HCT116 (cell line): ENCODE results near the gene ACOD1. TPM values are rescaled to one million over a fixed set of nuclear protein-coding genes. Genes with fewer than 3 reads are reported as not detected.

ENCODE experiments used
- ATAC-seq: fragments of 200-7000 bp; cut with Tn5 transposase; 2 replicates; pipeline ENCODE4 v1.9.1; 2020; ENCODE audit warnings: mild to moderate bottlenecking, moderate library complexity
- BruUV-seq: library from RNA; stranded (reverse); fragments of 400-500 nt; replicated peaks from 2 replicates; lab custom pipeline; 2021; lab: Mats Ljungman, UMichigan
- CTCF ChIA-PET: fragments of 300-600 bp; sonication (Branson Sonifier 250); formaldehyde crosslinking; loops from one replicate; lab custom pipeline; 2021; ENCODE audit warnings: antibody characterized with exemption; lab: Charles Lee
- POLR2A ChIA-PET: fragments of 300-600, 350-600 bp; sonication (Branson Sonifier 250); formaldehyde crosslinking; loops from one replicate; lab custom pipeline; 2021; ENCODE audit warnings: antibody characterized with exemption; lab: Charles Lee
- RAD21 ChIA-PET, 2 experiments: fragments of 300-600 bp; sonication (Branson Sonifier 250); formaldehyde crosslinking; loops; one replicate each; lab custom pipeline; 2023; ENCODE audit warnings: low total read pairs in 2 of 2; ENCODE audit not compliant: uncharacterized antibody in 2 of 2, unreplicated experiment in 2 of 2, low non-redundant PET in 1 of 2; lab: Charles Lee
- DNase-seq: peaks from one replicate; pipeline ENCODE4 v3.0.0-alpha.2; 2010; ENCODE audit warnings: low read depth, low spot score
- H2AFZ ChIP-seq: fragments of 200-600 bp; shearing (Covaris generic), sonication (generic); 2 replicates; pipeline ENCODE4 v1.6.1; 2017; ENCODE audit warnings: low read depth, mixed run types, mixed read lengths, antibody characterized with exemption, low read length; ENCODE audit not compliant: poor library complexity, severe bottlenecking
- H3K27ac ChIP-seq: 2 replicates; pipeline ENCODE4 v1.5.1; 2012; ENCODE audit warnings: low read depth, low read length
- H3K27me3 ChIP-seq: fragments of 200-600 bp; sonication (generic); 2 replicates; pipeline ENCODE4 v1.6.1; 2016; ENCODE audit warnings: mixed run types, low read length, mixed read lengths; ENCODE audit not compliant: insufficient read depth
- H3K36me3 ChIP-seq, 2 experiments: fragments of 200-500 bp in 1 of 2; fragments of 200-600 bp in 1 of 2; sonication (Bioruptor generic) in 1 of 2; sonication (generic) in 1 of 2; 2 replicates each; pipeline versions ENCODE4 v1.5.1 to v1.6.1; 2014 to 2016; ENCODE audit warnings: low read length in 2 of 2, inconsistent platforms in 1 of 2, mixed read lengths in 1 of 2, mixed run types in 1 of 2; ENCODE audit not compliant: insufficient read depth in 2 of 2, control insufficient read depth in 1 of 2
- H3K4me1 ChIP-seq, 2 experiments: fragments of 200-600 bp in 1 of 2; sonication (generic) in 1 of 2; 2 replicates each; pipeline versions ENCODE4 v1.5.1 to v1.6.1; 2012 to 2017; ENCODE audit warnings: low read length in 2 of 2, inconsistent platforms in 1 of 2, mild to moderate bottlenecking in 1 of 2, mixed read lengths in 1 of 2, mixed run types in 1 of 2, moderate library complexity in 1 of 2; ENCODE audit not compliant: insufficient read depth in 2 of 2, control insufficient read depth in 1 of 2
- H3K4me2 ChIP-seq: fragments of 200-600 bp; sonication (generic); 2 replicates; pipeline ENCODE4 v1.6.1; 2017; ENCODE audit warnings: mixed run types, low read length, mixed read lengths
- H3K4me3 ChIP-seq, 2 experiments: fragments of 200-600 bp in 1 of 2; sonication (generic) in 1 of 2; replicated peaks in 1 of 2; 2 replicates each; pipeline ENCODE4 v1.5.1; 2011 to 2016; ENCODE audit warnings: low read length in 2 of 2, control low read depth in 1 of 2, low read depth in 1 of 2, mild to moderate bottlenecking in 1 of 2, mixed read lengths in 1 of 2, mixed run types in 1 of 2
- H3K79me2 ChIP-seq: fragments of 200-600 bp; sonication (generic); 2 replicates; pipeline ENCODE4 v1.6.1; 2017; ENCODE audit warnings: mild to moderate bottlenecking, mixed run types, low read length, moderate library complexity, mixed read lengths; ENCODE audit not compliant: insufficient read depth
- H3K9ac ChIP-seq: fragments of 200-600 bp; sonication (generic); 2 replicates; pipeline ENCODE4 v1.6.1; 2016; ENCODE audit warnings: low read length, mixed read lengths
- H3K9me2 ChIP-seq: fragments of 200-600 bp; sonication (generic), shearing (Covaris generic); 2 replicates; pipeline ENCODE4 v1.6.1; 2017; ENCODE audit warnings: mixed run types, mild to moderate bottlenecking, moderate library complexity; ENCODE audit not compliant: insufficient read depth
- H3K9me3 ChIP-seq, 2 experiments: fragments of 200-500 bp in 1 of 2; fragments of 200-600 bp in 1 of 2; sonication (Bioruptor generic) in 1 of 2; sonication (generic) in 1 of 2; 2 replicates each; pipeline ENCODE4 v1.6.1; 2014 to 2017; ENCODE audit warnings: low read length in 2 of 2, mixed read lengths in 2 of 2, inconsistent platforms in 1 of 2, low read depth in 1 of 2, mild to moderate bottlenecking in 1 of 2, mixed run types in 1 of 2, moderate library complexity in 1 of 2; ENCODE audit not compliant: control insufficient read depth in 1 of 2, insufficient read depth in 1 of 2
- H4K20me1 ChIP-seq: fragments of 200-600 bp; sonication (generic), shearing (Covaris generic); 2 replicates; pipeline ENCODE4 v1.6.1; 2017; ENCODE audit warnings: mixed run types, mild to moderate bottlenecking, moderate library complexity; ENCODE audit not compliant: insufficient read depth
- CBX3 ChIP-seq: IDR thresholded peaks from 2 replicates; pipeline ENCODE4 v1.6.1; 2012; ENCODE audit warnings: low read depth
- ELF1 ChIP-seq: IDR thresholded peaks from 2 replicates; pipeline ENCODE4 v1.6.1; 2012; ENCODE audit warnings: low read depth, borderline replicate concordance
- EZH2 ChIP-seq: fragments of 200-600 bp; sonication (generic); IDR thresholded peaks from 2 replicates; pipeline ENCODE4 v1.6.1; 2017; ENCODE audit warnings: antibody characterized with exemption, mixed run types
- EZH2phosphoT487 ChIP-seq: fragments of 200-600 bp; IDR thresholded peaks from 2 replicates; pipeline ENCODE4 v1.6.1; 2018; ENCODE audit warnings: antibody characterized with exemption, borderline replicate concordance
- FOSL1 ChIP-seq: IDR thresholded peaks from 2 replicates; pipeline ENCODE4 v1.6.1; 2012; ENCODE audit warnings: low read depth
- JUND ChIP-seq: IDR thresholded peaks from 2 replicates; pipeline ENCODE4 v1.6.1; 2012
- MAX ChIP-seq: IDR thresholded peaks from 2 replicates; pipeline ENCODE4 v1.6.1; 2012
- POLR2A ChIP-seq: IDR thresholded peaks from 2 replicates; pipeline ENCODE4 v1.7.0; 2011; ENCODE audit warnings: borderline replicate concordance; ENCODE audit not compliant: insufficient read depth, insufficient read length; ENCODE audit errors: extremely low read depth
- POLR2AphosphoS5 ChIP-seq: IDR thresholded peaks from 2 replicates; pipeline ENCODE4 v1.6.1; 2011; ENCODE audit warnings: mild to moderate bottlenecking, low read depth, low read length, moderate library complexity
- SIN3A ChIP-seq: IDR thresholded peaks from 2 replicates; pipeline ENCODE4 v1.6.1; 2012; ENCODE audit warnings: low read depth
- SP1 ChIP-seq: IDR thresholded peaks from 2 replicates; pipeline ENCODE4 v1.6.1; 2012; ENCODE audit warnings: low read depth
- TCF7L2 ChIP-seq: IDR thresholded peaks from 2 replicates; pipeline ENCODE4 v1.7.0; 2011; ENCODE audit warnings: borderline replicate concordance, inconsistent platforms; ENCODE audit not compliant: insufficient read depth, insufficient read length; ENCODE audit errors: extremely low read depth
- ZBTB33 ChIP-seq: IDR thresholded peaks from 2 replicates; pipeline ENCODE4 v1.6.1; 2011; ENCODE audit warnings: mild to moderate bottlenecking, low read length, moderate library complexity; ENCODE audit not compliant: insufficient replicate concordance; ENCODE audit errors: extremely low read depth
- ZFX ChIP-seq: fragments of 450-650 bp; IDR thresholded peaks from 2 replicates; pipeline ENCODE4 v1.6.1; 2017
- ZNF274 ChIP-seq: fragments of 200-500 bp; sonication (Bioruptor generic); IDR thresholded peaks from 2 replicates; pipeline ENCODE4 v1.6.1; 2014; ENCODE audit warnings: mild to moderate bottlenecking, low read depth, low read length, inconsistent platforms
- intact Hi-C: fragments of 100-400 bp; cut with micrococcal nuclease; formaldehyde crosslinking; loops from 2 replicates; pipeline ENCODE4 v1.10.0; 2022
- total RNA-seq: library from RNA; stranded (reverse); gene quantifications from one replicate; pipeline ENCODE4 v1.2.1, GENCODE V29; 2021; ENCODE audit not compliant: unreplicated experiment

Gene ACOD1
- total RNA-seq, 1 experiment from 2014 or later, result not detected

- TF ChIP-seq EZH2, result no peak
- no peak for TF ChIP-seq ZNF274
- TF ChIP-seq SIN3A, result no peak
- TF ChIP-seq ELF1, result no peak
- no peak for TF ChIP-seq ZBTB33
- no peak for TF ChIP-seq ZFX
- TF ChIP-seq CBX3, result no peak
These were observed 45.2 kb downstream of the ACOD1 start (continued) for GRCh38 chr13:76993473-76993872.

GRCh38 chr13:76994281-76994680, 46.0 kb downstream of the ACOD1 start:
- intact Hi-C loops, result no loop called here
- H3K27me3 ChIP-seq, result no peaks in the 10 kb centered on the region
- no peak overlapping the region for H3K4me3 ChIP-seq
- DNase-seq (no peak), ATAC-seq (no peak)
- BruUV-seq, result no TSS peak
- H3K4me2 ChIP-seq, result peak overlapping the region; percentile 17; the same call in 1 of the 2 replicates
- peaks cover 9 to 20% of the 10 kb centered on the region in 2 experiments; a peak in 3 of 4 replicates for H3K4me1 ChIP-seq
- POLR2A ChIA-PET, result no interaction called here
- no peaks in the 10 kb centered on the region for H3K9me3 ChIP-seq
- no peak for TF ChIP-seq EZH2phosphoT487
- no peak for TF ChIP-seq POLR2A
- TF ChIP-seq MAX, result no peak
- TF ChIP-seq FOSL1, result no peak
- no peak for TF ChIP-seq ELF1
- no peak for TF ChIP-seq POLR2AphosphoS5
- TF ChIP-seq TCF7L2, result no peak
- TF ChIP-seq JUND, result no peak
- TF ChIP-seq CBX3, result no peak
- TF ChIP-seq SIN3A, result no peak
- no peak for TF ChIP-seq SP1
- H4K20me1 ChIP-seq, result no peaks in the 10 kb centered on the region
- H3K79me2 ChIP-seq, result peaks cover 20% of the 10 kb centered on the region
- no peak overlapping the region for H3K9ac ChIP-seq
- no peaks in the 10 kb centered on the region for H3K9me2 ChIP-seq
- CTCF ChIA-PET, result no interaction called here
- H3K36me3 ChIP-seq, result peaks cover 6 to 15% of the 10 kb centered on the region in 2 experiments
- H2AFZ ChIP-seq, result no peak overlapping the region
- no peak overlapping the region for H3K27ac ChIP-seq
- RAD21 ChIA-PET, result no interaction called here
